Mesothelial cell of epicardium (in vitro differentiated cells): Measurements from ENCODE around the gene GASK1A. TPM values are rescaled to one million over a fixed set of nuclear protein-coding genes. Genes with fewer than 3 reads are reported as not detected.

ENCODE experiments used
- DNase-seq, 2 experiments: peaks; one replicate each; pipeline ENCODE4 v3.0.0; 2021; ENCODE audit warnings: low spot score in 2 of 2; ENCODE audit not compliant: unreplicated experiment in 2 of 2
- H3K27ac Mint-ChIP-seq: 2 replicates; pipeline ENCODE4 v1.8.0; 2021; ENCODE audit warnings: mixed read lengths
- H3K27me3 Mint-ChIP-seq: 2 replicates; pipeline ENCODE4 v1.8.0; 2021; ENCODE audit warnings: low read depth, mixed read lengths
- H3K36me3 Mint-ChIP-seq: 2 replicates; pipeline ENCODE4 v1.8.0; 2021; ENCODE audit warnings: mixed read lengths
- H3K4me1 Mint-ChIP-seq: 2 replicates; pipeline ENCODE4 v1.8.0; 2021; ENCODE audit warnings: mixed read lengths
- H3K4me3 Mint-ChIP-seq: 2 replicates; pipeline ENCODE4 v1.8.0; 2021; ENCODE audit warnings: mild to moderate bottlenecking, moderate library complexity, mixed read lengths
- H3K9me3 Mint-ChIP-seq: 2 replicates; pipeline ENCODE4 v1.8.0; 2021; ENCODE audit warnings: mixed read lengths
- CTCF ChIP-seq: fragments of 200-600 bp; sonication (generic); IDR thresholded peaks from one replicate; pipeline ENCODE4 v1.5.0; 2021; ENCODE audit warnings: antibody characterized with exemption; ENCODE audit not compliant: unreplicated experiment
- total RNA-seq: library from RNA; stranded (reverse); gene quantifications from 3 replicates; pipeline ENCODE4 v1.2.1, GENCODE V29; 2021

Gene GASK1A
- total RNA-seq, 1 donor from 2014 or later: 1.6 TPM

- TF ChIP-seq CTCF: no peak
- Mint-ChIP-seq H3K4me1 (peaks cover 6% of the 10 kb centered on the region), H3K27ac (no peak overlapping the region), H3K4me3 (no peak overlapping the region), H3K36me3 (peaks cover 7% of the 10 kb centered on the region), H3K27me3 (no peaks in the 10 kb centered on the region), H3K9me3 (peaks cover 13% of the 10 kb centered on the region)
- no peak for DNase-seq
These were observed 108.2 kb downstream of the GASK1A start for GRCh38 chr3:43087249-43087776.

- Mint-ChIP-seq H3K27me3 (no peaks in the 10 kb centered on the region), H3K36me3 (peaks cover 5% of the 10 kb centered on the region), H3K9me3 (peaks cover 5% of the 10 kb centered on the region), H3K4me1 (peaks cover 6% of the 10 kb centered on the region), H3K27ac (no peak overlapping the region), H3K4me3 (no peak overlapping the region)
- DNase-seq: no peak
- no peak for TF ChIP-seq CTCF
These were observed 110.0 kb downstream of the GASK1A start for GRCh38 chr3:43089081-43089480.

- Mint-ChIP-seq H3K27me3 (no peaks in the 10 kb centered on the region), H3K4me3 (no peak overlapping the region), H3K4me1 (peaks cover 6% of the 10 kb centered on the region), H3K9me3 (no peaks in the 10 kb centered on the region), H3K27ac (no peak overlapping the region), H3K36me3 (no peaks in the 10 kb centered on the region)
- no peak for DNase-seq
- TF ChIP-seq CTCF: no peak
These were observed 111.1 kb downstream of the GASK1A start for GRCh38 chr3:43090238-43090637.

- H3K4me1 Mint-ChIP-seq: peaks cover 4% of the 10 kb centered on the region
- H3K27ac Mint-ChIP-seq: no peak overlapping the region
- no peaks in the 10 kb centered on the region for H3K36me3 Mint-ChIP-seq
- H3K27me3 Mint-ChIP-seq: no peaks in the 10 kb centered on the region
- no peak for TF ChIP-seq CTCF
- no peak for DNase-seq
- H3K9me3 Mint-ChIP-seq: no peaks in the 10 kb centered on the region
- H3K4me3 Mint-ChIP-seq: no peak overlapping the region
These were observed 112.4 kb downstream of the GASK1A start for GRCh38 chr3:43091481-43091880.

- Mint-ChIP-seq H3K27ac (no peak overlapping the region), H3K36me3 (no peaks in the 10 kb centered on the region), H3K4me3 (no peak overlapping the region)
These were observed 113.9 kb downstream of the GASK1A start for GRCh38 chr3:43093006-43093405.

More at GRCh38 chr3:43093006-43093405, 113.9 kb downstream of the GASK1A start:
- Mint-ChIP-seq H3K4me1 (no peaks in the 10 kb centered on the region), H3K9me3 (no peaks in the 10 kb centered on the region), H3K27me3 (no peaks in the 10 kb centered on the region)
- DNase-seq: no peak
- no peak for TF ChIP-seq CTCF
